HepG2 (cell line): ENCODE measurements around the gene CCNL1. TPM values are rescaled to one million over a fixed set of nuclear protein-coding genes. Genes with fewer than 3 reads are reported as not detected.

ENCODE experiments used
- FOXK2 ChIP-seq: fragments of 450-650 bp; IDR thresholded peaks from 2 replicates; pipeline ENCODE4 v1.6.1; 2016
- KLF13 ChIP-seq: sonication (generic); formaldehyde crosslinking; IDR thresholded peaks from 2 replicates; pipeline ENCODE4 v1.4.0; 2020; ENCODE audit warnings: mild to moderate bottlenecking, missing genetic modification reagents
- NONO ChIP-seq, 2 experiments: fragments of 450-650 bp in 1 of 2; sonication (generic) in 1 of 2; formaldehyde crosslinking in 1 of 2; IDR thresholded peaks in 1 of 2; conservative IDR thresholded peaks in 1 of 2; 2 replicates each; pipeline versions ENCODE4 v1.6.1 to v1.8.0; 2017 to 2022; ENCODE audit warnings: mild to moderate bottlenecking in 1 of 2, missing genetic modification reagents in 1 of 2, moderate library complexity in 1 of 2
- THYN1 ChIP-seq: sonication (generic); formaldehyde crosslinking; IDR thresholded peaks from 2 replicates; pipeline ENCODE4 v1.8.1; 2023; ENCODE audit warnings: low read depth, mild to moderate bottlenecking, moderate library complexity, missing genetic modification reagents, borderline replicate concordance
- ZFP36 ChIP-seq: fragments of 150-350 bp; IDR thresholded peaks from 2 replicates; pipeline ENCODE4 v1.6.1; 2018; ENCODE audit warnings: borderline replicate concordance, low read length, low read depth; ENCODE audit not compliant: partially characterized antibody
- ZNF232 ChIP-seq: sonication (generic); formaldehyde crosslinking; IDR thresholded peaks from 2 replicates; pipeline ENCODE4 v1.4.0; 2020; ENCODE audit warnings: missing genetic modification reagents, borderline replicate concordance
- ZNF430 ChIP-seq: sonication (generic); formaldehyde crosslinking; IDR thresholded peaks from 2 replicates; pipeline ENCODE4 v1.9.0; 2021; ENCODE audit warnings: mild to moderate bottlenecking, missing genetic modification reagents
- ZNF619 ChIP-seq: sonication (generic); formaldehyde crosslinking; IDR thresholded peaks from 2 replicates; pipeline ENCODE4 v1.4.0; 2020; ENCODE audit warnings: mild to moderate bottlenecking, missing genetic modification reagents
- ZNF737 ChIP-seq: sonication (generic); formaldehyde crosslinking; IDR thresholded peaks from 2 replicates; pipeline ENCODE4 v1.5.0; 2020; ENCODE audit warnings: missing genetic modification reagents, mild to moderate bottlenecking, borderline replicate concordance
- polyA plus RNA-seq, 8 experiments: library from polyadenylated mRNA; depleted of rRNA in 3 of 8; stranded (reverse) in 7 of 8; unstranded in 1 of 8; fragments of >200 nt; fragmentation: Illumina TruSeq in 4 of 8; extraction: Trizol in 4 of 8; gene quantifications; 2 replicates each; pipeline versions ENCODE4 v1.2.1 to v1.2.3, GENCODE V29; 2011 to 2016; ENCODE audit warnings: low read depth in 4 of 8, missing spikeins in 1 of 8, mixed read lengths in 1 of 8; ENCODE audit not compliant: insufficient read depth in 1 of 8
- total RNA-seq, 5 experiments: library from RNA; depleted of rRNA; stranded (reverse); fragments of >200 nt; fragmentation: Illumina TruSeq; extraction: Trizol; gene quantifications; 2 replicates each; pipeline ENCODE4 v1.2.3, GENCODE V29; 2016; ENCODE audit warnings: low read depth in 1 of 5
- TF ChIP-seq, protein P1 (sequence below): sonication (generic); formaldehyde crosslinking; IDR thresholded peaks from 2 replicates; pipeline ENCODE4 v1.9.0; 2021; ENCODE audit warnings: mild to moderate bottlenecking, missing genetic modification reagents
- TF ChIP-seq, protein P2 (sequence below): sonication (generic); formaldehyde crosslinking; IDR thresholded peaks from 2 replicates; pipeline ENCODE4 v1.4.0; 2020; ENCODE audit warnings: missing genetic modification reagents
- TF ChIP-seq, protein P3 (sequence below): IDR thresholded peaks from 2 replicates; pipeline ENCODE4 v1.6.1; 2016; ENCODE audit warnings: low read depth, control low read depth
- TF ChIP-seq, protein P4 (sequence below): sonication (generic); formaldehyde crosslinking; IDR thresholded peaks from 2 replicates; pipeline ENCODE4 v1.5.1; 2020; ENCODE audit warnings: missing genetic modification reagents, mild to moderate bottlenecking, borderline replicate concordance
- TF ChIP-seq, protein P5 (sequence below): sonication (generic); formaldehyde crosslinking; IDR thresholded peaks from 2 replicates; pipeline ENCODE4 v1.4.0; 2020; ENCODE audit warnings: missing genetic modification reagents, borderline replicate concordance

CCNL1 gene
- total and polyA plus RNA-seq, 2 of the 13 experiments (the other 11 are each of a cell fraction or from before 2014, with no cell fraction given), result 151 to 303 TPM

DNA sequence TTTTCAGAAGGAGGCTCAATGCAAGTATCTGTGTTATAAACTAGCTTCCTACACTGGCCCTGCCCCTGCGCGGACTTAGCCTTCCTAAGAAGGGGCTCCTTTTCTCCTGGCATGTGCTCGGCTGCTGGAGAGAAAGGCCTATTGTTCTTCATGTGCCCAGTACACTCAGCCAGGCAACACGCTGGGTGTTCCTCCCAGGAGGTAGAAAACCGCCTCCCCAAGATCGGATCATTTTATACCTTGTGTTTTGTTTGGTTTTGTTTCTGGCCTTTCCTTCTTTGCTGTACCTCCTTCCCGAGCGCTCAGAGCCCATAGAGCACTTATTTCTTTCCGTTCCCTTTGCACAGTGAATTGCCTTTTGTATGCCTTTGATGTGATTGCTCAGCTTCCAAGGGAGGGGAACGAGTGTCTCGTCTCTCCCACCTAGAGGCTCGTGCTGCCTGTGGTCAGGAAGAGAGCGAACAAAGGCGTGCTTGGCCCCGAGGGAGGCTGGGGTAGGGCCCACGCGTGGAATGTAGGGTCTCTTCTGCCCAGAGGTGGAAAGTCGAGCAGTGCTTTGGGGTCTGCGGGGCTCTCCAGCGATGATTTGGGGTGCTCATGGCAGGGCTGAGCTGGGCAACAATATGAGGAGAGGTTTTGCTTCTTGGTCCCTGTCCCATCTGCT, 30.0 kb downstream of the CCNL1 start (continued):
- TF ChIP-seq, protein P1, sequence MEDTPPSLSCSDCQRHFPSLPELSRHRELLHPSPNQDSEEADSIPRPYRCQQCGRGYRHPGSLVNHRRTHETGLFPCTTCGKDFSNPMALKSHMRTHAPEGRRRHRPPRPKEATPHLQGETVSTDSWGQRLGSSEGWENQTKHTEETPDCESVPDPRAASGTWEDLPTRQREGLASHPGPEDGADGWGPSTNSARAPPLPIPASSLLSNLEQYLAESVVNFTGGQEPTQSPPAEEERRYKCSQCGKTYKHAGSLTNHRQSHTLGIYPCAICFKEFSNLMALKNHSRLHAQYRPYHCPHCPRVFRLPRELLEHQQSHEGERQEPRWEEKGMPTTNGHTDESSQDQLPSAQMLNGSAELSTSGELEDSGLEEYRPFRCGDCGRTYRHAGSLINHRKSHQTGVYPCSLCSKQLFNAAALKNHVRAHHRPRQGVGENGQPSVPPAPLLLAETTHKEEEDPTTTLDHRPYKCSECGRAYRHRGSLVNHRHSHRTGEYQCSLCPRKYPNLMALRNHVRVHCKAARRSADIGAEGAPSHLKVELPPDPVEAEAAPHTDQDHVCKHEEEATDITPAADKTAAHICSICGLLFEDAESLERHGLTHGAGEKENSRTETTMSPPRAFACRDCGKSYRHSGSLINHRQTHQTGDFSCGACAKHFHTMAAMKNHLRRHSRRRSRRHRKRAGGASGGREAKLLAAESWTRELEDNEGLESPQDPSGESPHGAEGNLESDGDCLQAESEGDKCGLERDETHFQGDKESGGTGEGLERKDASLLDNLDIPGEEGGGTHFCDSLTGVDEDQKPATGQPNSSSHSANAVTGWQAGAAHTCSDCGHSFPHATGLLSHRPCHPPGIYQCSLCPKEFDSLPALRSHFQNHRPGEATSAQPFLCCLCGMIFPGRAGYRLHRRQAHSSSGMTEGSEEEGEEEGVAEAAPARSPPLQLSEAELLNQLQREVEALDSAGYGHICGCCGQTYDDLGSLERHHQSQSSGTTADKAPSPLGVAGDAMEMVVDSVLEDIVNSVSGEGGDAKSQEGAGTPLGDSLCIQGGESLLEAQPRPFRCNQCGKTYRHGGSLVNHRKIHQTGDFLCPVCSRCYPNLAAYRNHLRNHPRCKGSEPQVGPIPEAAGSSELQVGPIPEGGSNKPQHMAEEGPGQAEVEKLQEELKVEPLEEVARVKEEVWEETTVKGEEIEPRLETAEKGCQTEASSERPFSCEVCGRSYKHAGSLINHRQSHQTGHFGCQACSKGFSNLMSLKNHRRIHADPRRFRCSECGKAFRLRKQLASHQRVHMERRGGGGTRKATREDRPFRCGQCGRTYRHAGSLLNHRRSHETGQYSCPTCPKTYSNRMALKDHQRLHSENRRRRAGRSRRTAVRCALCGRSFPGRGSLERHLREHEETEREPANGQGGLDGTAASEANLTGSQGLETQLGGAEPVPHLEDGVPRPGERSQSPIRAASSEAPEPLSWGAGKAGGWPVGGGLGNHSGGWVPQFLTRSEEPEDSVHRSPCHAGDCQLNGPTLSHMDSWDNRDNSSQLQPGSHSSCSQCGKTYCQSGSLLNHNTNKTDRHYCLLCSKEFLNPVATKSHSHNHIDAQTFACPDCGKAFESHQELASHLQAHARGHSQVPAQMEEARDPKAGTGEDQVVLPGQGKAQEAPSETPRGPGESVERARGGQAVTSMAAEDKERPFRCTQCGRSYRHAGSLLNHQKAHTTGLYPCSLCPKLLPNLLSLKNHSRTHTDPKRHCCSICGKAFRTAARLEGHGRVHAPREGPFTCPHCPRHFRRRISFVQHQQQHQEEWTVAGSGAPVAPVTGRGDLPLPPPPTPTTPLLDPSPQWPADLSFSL (CRISPR knock-in tag), result no peak
- TF ChIP-seq THYN1 (CRISPR knock-in tag), result no peak
- TF ChIP-seq ZNF619 (CRISPR knock-in tag), result no peak
- TF ChIP-seq, protein P2, sequence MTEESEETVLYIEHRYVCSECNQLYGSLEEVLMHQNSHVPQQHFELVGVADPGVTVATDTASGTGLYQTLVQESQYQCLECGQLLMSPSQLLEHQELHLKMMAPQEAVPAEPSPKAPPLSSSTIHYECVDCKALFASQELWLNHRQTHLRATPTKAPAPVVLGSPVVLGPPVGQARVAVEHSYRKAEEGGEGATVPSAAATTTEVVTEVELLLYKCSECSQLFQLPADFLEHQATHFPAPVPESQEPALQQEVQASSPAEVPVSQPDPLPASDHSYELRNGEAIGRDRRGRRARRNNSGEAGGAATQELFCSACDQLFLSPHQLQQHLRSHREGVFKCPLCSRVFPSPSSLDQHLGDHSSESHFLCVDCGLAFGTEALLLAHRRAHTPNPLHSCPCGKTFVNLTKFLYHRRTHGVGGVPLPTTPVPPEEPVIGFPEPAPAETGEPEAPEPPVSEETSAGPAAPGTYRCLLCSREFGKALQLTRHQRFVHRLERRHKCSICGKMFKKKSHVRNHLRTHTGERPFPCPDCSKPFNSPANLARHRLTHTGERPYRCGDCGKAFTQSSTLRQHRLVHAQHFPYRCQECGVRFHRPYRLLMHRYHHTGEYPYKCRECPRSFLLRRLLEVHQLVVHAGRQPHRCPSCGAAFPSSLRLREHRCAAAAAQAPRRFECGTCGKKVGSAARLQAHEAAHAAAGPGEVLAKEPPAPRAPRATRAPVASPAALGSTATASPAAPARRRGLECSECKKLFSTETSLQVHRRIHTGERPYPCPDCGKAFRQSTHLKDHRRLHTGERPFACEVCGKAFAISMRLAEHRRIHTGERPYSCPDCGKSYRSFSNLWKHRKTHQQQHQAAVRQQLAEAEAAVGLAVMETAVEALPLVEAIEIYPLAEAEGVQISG (CRISPR knock-in tag), result peak; percentile 56
- TF ChIP-seq ZNF430 (CRISPR knock-in tag), result no peak; the same call in 1 of the 2 replicates
- no peak for TF ChIP-seq FOXK2
- TF ChIP-seq, protein P3, sequence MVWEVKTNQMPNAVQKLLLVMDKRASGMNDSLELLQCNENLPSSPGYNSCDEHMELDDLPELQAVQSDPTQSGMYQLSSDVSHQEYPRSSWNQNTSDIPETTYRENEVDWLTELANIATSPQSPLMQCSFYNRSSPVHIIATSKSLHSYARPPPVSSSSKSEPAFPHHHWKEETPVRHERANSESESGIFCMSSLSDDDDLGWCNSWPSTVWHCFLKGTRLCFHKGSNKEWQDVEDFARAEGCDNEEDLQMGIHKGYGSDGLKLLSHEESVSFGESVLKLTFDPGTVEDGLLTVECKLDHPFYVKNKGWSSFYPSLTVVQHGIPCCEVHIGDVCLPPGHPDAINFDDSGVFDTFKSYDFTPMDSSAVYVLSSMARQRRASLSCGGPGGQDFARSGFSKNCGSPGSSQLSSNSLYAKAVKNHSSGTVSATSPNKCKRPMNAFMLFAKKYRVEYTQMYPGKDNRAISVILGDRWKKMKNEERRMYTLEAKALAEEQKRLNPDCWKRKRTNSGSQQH, result no peak
- TF ChIP-seq, protein P4, sequence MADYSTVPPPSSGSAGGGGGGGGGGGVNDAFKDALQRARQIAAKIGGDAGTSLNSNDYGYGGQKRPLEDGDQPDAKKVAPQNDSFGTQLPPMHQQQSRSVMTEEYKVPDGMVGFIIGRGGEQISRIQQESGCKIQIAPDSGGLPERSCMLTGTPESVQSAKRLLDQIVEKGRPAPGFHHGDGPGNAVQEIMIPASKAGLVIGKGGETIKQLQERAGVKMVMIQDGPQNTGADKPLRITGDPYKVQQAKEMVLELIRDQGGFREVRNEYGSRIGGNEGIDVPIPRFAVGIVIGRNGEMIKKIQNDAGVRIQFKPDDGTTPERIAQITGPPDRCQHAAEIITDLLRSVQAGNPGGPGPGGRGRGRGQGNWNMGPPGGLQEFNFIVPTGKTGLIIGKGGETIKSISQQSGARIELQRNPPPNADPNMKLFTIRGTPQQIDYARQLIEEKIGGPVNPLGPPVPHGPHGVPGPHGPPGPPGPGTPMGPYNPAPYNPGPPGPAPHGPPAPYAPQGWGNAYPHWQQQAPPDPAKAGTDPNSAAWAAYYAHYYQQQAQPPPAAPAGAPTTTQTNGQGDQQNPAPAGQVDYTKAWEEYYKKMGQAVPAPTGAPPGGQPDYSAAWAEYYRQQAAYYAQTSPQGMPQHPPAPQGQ (CRISPR knock-in tag), result no peak
- no peak for TF ChIP-seq KLF13 (CRISPR knock-in tag)
- no peak for TF ChIP-seq ZFP36
- TF ChIP-seq, protein P5, sequence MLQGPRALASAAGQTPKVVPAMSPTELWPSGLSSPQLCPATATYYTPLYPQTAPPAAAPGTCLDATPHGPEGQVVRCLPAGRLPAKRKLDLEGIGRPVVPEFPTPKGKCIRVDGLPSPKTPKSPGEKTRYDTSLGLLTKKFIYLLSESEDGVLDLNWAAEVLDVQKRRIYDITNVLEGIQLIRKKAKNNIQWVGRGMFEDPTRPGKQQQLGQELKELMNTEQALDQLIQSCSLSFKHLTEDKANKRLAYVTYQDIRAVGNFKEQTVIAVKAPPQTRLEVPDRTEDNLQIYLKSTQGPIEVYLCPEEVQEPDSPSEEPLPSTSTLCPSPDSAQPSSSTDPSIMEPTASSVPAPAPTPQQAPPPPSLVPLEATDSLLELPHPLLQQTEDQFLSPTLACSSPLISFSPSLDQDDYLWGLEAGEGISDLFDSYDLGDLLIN (CRISPR knock-in tag), result no peak
- no peak for TF ChIP-seq NONO (IDR thresholded peaks at IDR 0.05)
- peak; percentile 27; the same call in 1 of the 2 replicates for TF ChIP-seq NONO (CRISPR knock-in tag; conservative IDR thresholded peaks at IDR 0.05)
- no peak for TF ChIP-seq ZNF737 (CRISPR knock-in tag)
- TF ChIP-seq ZNF232 (CRISPR knock-in tag), result peak; percentile 2; the same call in 1 of the 2 replicates
